HG02798 (cell line): Measurements from ENCODE around the gene PIEZO1.
A peak's percentile ranks its signal among the peaks of the same experiment; 100 is the strongest.

ENCODE experiments used
- ATAC-seq: cut with Tn5 transposase; IDR thresholded peaks from one replicate; pipeline ENCODE4 v1.9.1; 2021; ENCODE audit warnings: mild to moderate bottlenecking; ENCODE audit not compliant: unreplicated experiment, poor library complexity

PIEZO1 gene

GRCh38 chr16:88739139-88739976 lies 45.7 kb downstream of the PIEZO1 start:
- ATAC-seq = no peak

DNA sequence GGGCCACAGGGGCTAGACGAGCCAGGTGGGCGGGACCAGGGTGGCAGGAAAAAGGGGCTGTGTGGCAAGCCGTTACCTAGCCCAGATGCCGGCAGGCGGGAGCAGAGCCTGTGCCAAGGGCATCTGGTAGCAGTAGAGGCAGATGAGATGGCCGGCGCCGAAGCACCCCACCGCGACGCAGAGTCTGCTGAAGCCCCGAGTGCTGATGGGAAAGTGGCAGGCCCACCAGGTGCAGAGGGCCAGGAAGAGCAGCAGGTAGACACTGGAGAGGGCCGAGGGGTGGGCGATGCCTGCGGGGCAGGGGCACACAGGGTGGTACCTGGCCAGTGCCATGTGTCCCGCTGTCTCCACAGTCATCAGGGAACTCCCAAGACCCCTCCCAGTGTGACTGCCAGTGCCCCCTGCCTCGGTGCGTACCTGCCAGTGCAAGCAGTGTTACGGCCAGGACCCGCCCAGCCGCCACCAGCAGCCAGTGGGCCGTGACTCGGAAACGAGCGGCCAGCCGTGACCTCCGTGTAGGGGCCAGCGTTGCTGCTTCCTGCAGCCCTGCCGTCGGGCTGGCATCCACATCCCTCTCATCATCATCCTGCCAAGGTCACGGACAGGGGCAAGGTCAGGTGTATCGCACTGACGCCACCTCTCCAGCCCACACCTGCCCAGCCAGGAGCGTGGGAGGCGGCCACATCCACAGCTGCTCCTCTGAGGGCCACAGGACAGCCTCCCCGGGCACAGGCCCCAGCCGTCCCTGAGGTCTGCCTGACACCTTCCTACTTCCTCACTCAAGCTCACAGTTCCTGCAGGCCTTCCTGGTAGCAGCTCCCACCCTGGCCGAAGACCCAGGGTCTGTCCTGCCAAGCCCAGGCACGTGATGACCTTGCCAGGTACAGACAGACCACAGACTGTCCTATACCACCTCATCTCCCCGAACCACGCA lies 46.6 kb downstream of the PIEZO1 start:
- no peak for ATAC-seq

DNA sequence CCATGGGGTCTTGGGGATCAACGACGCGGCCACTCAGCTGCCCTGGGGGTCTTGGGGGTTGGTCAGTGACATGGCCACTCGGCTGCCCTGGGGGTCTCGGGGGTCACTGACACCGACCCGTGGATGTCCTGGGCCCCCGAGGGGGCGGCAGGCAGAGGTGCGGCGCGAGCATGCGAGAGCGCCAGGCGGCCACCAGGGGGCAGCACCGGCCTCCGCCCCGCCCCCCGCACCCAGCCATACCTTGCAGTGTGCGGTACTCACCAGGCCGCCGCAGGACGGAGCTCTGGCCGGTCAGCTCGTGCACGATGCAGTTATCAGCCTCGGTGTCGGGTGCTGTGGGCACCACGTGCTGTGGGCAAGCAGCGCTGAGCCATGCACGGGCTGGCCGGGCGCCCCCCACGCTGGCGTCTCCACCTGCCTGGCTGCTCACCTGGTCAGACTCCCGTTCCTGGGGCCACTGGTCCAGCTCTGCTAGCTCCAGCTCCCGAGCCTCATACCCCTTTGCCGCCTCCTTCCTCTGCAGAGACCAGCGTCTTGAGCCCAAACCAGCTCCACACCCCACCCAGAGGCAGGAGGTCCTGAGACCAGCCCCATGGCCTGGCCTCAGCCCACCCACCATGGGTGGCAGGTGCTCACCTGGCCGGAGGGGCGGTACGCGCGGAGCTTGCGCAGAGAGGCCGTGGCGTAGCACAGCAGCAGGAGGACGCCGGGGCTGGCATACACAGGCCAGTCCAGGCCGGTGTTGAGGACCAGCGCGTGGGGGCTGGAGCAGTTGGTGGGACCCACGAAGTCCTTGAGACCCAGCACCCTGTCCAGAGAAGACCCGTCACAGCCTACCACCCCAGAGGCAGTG lies 47.5 kb downstream of the PIEZO1 start:
- peak; percentile 62 for ATAC-seq

DNA sequence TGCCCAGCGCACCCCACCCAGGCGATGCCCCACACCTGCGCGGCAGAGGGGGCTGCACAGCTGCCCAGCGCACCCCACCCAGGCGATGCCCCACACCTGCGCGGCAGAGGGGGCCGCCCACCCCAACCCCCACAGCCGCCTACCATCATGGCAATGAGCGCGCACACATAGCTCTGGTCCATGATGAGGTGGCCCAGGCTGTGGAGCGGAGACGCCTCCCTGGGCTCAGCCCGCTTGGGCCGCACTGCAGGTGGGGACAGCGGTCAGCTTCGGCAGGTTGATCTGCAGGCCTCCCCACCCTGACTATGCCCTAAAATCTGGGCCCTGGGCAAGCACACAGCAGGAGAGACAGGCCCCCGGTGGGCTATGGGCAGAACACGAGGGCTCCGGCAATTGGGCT lies 48.5 kb downstream of the PIEZO1 start:
- no peak for ATAC-seq

GRCh38 chr16:88736088-88736487 lies 48.9 kb downstream of the PIEZO1 start:
- no peak for ATAC-seq

DNA sequence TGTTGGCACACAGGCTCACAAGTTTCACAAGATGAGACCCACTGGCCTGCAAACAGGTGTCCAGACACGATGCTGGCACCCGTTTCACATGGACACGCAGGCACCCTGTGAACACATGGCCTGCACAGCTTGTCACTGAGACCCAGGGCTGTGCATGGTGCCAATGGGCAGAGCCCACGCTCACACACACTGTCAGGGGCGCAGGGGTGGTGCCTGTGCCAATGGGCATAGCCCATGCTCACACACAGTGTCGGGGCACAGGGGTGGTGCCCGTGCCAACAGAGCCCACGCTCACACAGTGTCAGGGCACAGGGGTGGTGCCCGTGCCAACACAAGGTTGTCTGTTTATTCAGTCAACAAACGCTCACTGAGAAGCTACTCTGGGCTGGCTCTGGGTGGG lies 49.4 kb downstream of the PIEZO1 start:
- ATAC-seq = no peak

DNA sequence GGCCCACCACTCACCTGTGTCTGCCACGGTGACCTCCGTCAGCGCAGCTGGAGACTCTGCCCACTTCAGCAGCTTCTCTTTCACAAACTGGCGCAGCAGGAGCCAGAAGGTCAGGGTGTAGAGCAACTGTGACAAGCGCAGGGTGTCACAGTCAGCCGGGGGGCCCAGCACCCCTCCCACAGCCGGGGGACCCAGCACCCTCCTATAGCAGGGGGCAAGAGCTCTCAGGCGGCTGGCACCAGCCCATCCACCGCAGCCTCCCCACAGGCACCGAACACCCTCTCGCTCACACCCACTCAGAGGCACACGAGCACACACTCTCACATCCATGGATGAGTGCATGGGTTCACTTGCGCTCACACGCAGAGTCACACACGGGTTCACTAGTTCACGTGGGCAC lies 49.9 kb downstream of the PIEZO1 start:
- ATAC-seq = no peak

DNA sequence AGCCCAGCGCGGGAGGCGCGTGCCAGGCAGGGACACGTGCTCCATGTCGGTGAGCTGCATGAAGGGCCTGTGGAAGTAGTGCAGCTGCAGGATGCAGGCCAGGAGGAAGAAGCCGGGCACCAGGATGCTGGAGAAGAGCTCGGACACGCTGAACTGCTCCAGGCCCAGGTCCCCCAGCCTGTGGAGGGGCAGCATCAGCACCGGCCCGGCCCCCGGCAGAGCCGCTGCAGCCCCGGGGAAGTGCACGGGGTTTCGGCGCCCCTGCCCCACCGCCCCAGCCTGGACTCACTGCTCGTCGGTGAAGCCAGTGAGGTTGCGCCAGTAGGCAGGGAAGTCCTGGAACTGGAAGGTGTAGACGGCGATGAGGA lies 50.7 kb downstream of the PIEZO1 start:
- ATAC-seq = no peak

DNA sequence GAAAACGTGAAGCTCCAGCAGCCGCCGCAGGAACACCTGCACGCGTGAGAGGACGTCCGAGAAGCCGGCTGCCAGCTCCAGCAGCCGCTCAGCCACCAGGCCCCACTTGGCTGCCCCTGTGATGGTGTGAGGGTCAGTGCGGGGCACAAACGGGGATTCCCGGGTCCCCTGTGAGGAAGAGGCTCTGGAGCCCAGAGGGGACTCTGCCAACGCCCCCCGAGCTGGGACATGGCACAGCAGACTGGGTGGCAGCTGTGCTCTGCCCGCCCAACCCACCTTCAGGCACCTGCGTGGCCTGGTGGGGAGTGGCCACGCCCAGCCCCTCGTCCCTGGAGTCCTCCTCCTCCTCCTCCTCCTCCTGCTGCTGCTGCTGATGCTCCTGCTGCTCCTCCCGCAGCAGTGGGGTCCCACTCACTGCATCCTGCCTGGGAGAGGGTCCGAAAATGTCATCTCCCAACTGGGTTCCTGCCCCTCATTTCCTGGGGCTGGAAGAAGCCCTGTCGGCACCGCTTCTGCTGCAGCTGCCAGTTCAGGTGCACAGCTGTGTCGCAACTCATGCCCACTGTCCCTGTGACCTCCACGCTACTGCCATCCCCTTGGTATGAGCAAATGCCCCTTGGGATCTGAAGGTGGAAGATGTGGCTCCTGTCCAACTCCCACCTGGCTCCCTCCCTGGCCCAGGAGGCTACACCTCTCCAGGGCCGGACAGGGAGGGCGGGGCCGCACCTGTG lies 51.2 kb downstream of the PIEZO1 start:
- ATAC-seq = no peak

GRCh38 chr16:88732961-88733294 lies 52.1 kb downstream of the PIEZO1 start:
- no peak for ATAC-seq

GRCh38 chr16:88732172-88732960 lies 52.7 kb downstream of the PIEZO1 start:
- no peak for ATAC-seq

GRCh38 chr16:88731699-88732098 lies 53.3 kb downstream of the PIEZO1 start:
- ATAC-seq = no peak

DNA sequence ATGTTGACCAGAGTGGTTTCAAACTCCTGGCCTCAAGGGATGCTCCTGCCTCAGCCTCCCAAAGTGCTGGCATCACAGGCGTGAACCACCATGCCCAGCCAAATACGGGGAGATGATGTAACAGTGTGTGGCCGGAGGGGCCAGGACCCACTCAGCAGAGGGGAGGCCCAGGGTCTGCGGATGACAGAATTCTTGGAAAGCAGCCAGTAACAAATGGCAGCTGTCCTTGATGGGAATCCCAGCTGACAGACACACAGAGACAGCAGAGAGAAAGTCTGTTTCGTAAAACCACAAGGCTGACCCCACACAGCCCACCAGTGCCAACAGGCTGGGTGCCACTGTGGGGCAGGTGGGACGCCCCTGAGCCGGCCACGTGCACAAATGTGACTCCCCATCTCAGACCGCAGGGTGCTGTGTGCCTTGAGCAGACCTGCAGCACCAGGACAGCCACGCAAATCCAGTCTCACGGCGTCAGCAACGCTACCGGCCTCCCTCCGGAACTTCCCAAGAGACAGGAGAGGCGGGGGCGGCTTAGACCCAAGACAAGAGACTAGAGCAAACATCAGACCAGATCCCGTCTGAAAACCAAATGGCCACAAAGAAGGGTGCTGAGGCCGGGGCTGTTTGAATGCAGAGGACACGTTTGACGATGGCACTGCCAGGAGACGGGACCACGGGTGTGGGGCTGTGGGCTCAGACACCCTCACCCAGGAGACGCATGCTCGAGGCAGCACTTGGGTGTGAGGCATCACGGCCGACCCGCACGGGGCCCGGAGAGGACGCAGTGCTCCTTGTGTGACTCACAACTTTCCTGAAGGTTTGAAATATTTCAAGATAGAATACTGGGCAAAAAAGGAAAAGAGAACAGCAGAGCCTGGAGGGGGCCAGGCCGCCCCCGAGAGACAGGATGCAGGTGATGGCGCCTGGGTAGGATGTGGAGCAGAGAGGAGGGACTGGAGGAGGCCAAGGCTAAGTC lies 54.1 kb downstream of the PIEZO1 start:
- ATAC-seq = no peak

DNA sequence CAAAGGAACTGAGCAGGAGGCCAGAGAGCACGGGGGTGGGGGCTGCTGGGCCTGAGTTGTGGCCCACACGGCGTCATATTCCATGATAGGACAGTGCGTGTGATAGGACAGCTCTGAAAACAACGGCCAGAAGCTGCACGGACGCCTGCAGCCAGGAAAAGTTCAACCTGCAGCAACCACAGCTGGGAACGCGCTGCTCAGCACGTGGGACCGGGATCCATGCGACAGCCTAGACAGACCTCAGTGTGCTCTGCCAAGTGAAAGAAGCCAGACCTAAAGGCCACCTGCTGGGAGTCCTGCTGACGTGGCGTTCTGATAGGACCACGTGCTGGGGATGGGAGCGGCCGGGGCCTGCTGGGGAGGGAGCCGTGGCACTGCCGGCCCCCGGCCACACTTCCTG lies 57.1 kb downstream of the PIEZO1 start:
- ATAC-seq = no peak

DNA sequence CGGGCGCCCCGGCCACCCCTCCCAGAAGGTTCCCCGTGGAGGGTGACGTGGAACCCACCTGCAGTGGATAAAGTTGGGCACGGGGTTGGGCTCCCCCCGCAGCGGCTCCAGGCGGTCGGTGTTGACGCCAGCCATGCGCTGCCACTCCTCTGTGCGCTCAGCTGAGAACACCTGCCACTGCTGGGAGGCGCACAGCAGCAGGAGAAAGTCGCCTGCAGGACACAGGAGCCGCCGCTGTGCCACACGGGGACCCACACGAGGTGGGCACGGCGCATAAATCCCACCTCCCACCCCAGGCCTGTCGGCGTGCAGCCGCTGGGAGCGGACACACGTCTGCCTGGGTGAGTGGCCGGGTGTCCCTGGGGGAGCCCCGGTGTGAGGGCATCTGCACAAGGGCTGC lies 58.0 kb downstream of the PIEZO1 start:
- ATAC-seq = no peak

GRCh38 chr16:88726408-88726749 lies 58.6 kb downstream of the PIEZO1 start:
- no peak for ATAC-seq

GRCh38 chr16:88725609-88726407 lies 59.2 kb downstream of the PIEZO1 start:
- ATAC-seq = no peak
